ENCODE results near the gene RSPRY1. TPM values are rescaled to one million over a fixed set of nuclear protein-coding genes. Genes with fewer than 3 reads are reported as not detected.
A peak's percentile ranks its signal among the peaks of the same experiment; 100 is the strongest.

RSPRY1 gene
- total and polyA plus RNA-seq, 2 of the 4 experiments (the other 2 are of a cell fraction), result 25.2 to 62.2 TPM

GRCh38 chr16:57279780-57280638, 93.9 kb downstream of the RSPRY1 start:
- TF ChIP-seq USF2 (IDR thresholded peaks at IDR 0.05; ENCODE audit: low read depth, low read length) (no peak), CTCF (conservative IDR thresholded peaks at IDR 0.05; ENCODE audit: low read depth, low read length) (no peak), SMC3 (IDR thresholded peaks at IDR 0.05; ENCODE audit: low read depth, low read length) (no peak), CHD1 (IDR thresholded peaks at IDR 0.05; ENCODE audit: low read depth, low read length) (no peak), ELK1 (IDR thresholded peaks at IDR 0.05; ENCODE audit: borderline replicate concordance, low read depth, low read length) (no peak), BHLHE40 (IDR thresholded peaks at IDR 0.05; ENCODE audit: low read depth, low read length) (no peak), MAFK (IDR thresholded peaks at IDR 0.05; ENCODE audit: low read depth, low read length) (no peak), POLR2A (IDR thresholded peaks at IDR 0.05; ENCODE audit: low read depth, low read length) (no peak), FOS (IDR thresholded peaks at IDR 0.05; ENCODE audit: low read depth, low read length) (no peak), MXI1 (IDR thresholded peaks at IDR 0.05; ENCODE audit: borderline replicate concordance, low read depth, low read length) (no peak), RAD21 (IDR thresholded peaks at IDR 0.05; ENCODE audit: low read length) (no peak)
- DNase-seq (no peak), ATAC-seq (ENCODE audit: low read depth) (no peak)
- H4K5ac ChIP-seq (ENCODE audit: low read depth, low read length), result no peak overlapping the region
- H4K8ac ChIP-seq (ENCODE audit: low read depth in 2 of 2, low read length in 2 of 2), result no peak overlapping the region
- no peaks in the 10 kb centered on the region for H3K79me1 ChIP-seq (ENCODE audit: low read depth in 1 of 2, low read length in 2 of 2)
- no peak overlapping the region for H3K4me3 ChIP-seq (ENCODE audit: insufficient read depth, low read depth, low read length)
- no peak overlapping the region for H3K4ac ChIP-seq (ENCODE audit: low read depth, low read length)
- H2AFZ ChIP-seq (replicated peaks; ENCODE audit: low read length, poor library complexity), result no peak overlapping the region
- no TSS peak for BruUV-seq (replicated peaks)
- in situ Hi-C loops (cut with MboI; ENCODE audit: low sequenced_read_pairs), result no loop called here
- H3K9me1 ChIP-seq (ENCODE audit: insufficient read depth, low read length), result no peaks in the 10 kb centered on the region
- ChIA-PET CTCF (no interaction called here), POLR2A (ENCODE audit: unreplicated experiment) (no interaction called here)
- intact Hi-C loops (cut with micrococcal nuclease), result no loop called here
- no peak overlapping the region for H3K9ac ChIP-seq (ENCODE audit: low read depth, low read length)
- H2AK5ac ChIP-seq (ENCODE audit: low read depth, low read length), result no peak overlapping the region
- H3K9me3 ChIP-seq (ENCODE audit: control insufficient read depth, insufficient read depth, low read length), result no peaks in the 10 kb centered on the region
- no peak overlapping the region for H3K56ac ChIP-seq (ENCODE audit: extremely low read depth, insufficient read depth, low read length)
- H2BK5ac ChIP-seq (ENCODE audit: low read depth, low read length, poor library complexity, severe bottlenecking), result no peak overlapping the region
- dilution Hi-C loops (cut with HindIII; ENCODE audit: low sequenced_read_pairs, unreplicated experiment), result no loop called here
- H2BK120ac ChIP-seq (ENCODE audit: low read depth, low read length), result no peak overlapping the region
- H3K27ac ChIP-seq (ENCODE audit: insufficient read depth, low read length), result no peak overlapping the region
- no peak overlapping the region for H3K4me2 ChIP-seq (ENCODE audit: low read depth, low read length)
- no peak overlapping the region for H2BK20ac ChIP-seq (ENCODE audit: low read depth, low read length)
- H2BK15ac ChIP-seq (ENCODE audit: low read depth, low read length), result no peak overlapping the region
- H3K23ac ChIP-seq (ENCODE audit: low read depth, low read length), result no peak overlapping the region
- peaks cover 55% of the 10 kb centered on the region for H3K27me3 ChIP-seq (ENCODE audit: control insufficient read depth, insufficient read depth, low read length)
- H3K36me3 ChIP-seq (ENCODE audit: control insufficient read depth, insufficient read depth, low read length), result no peaks in the 10 kb centered on the region
- no peak overlapping the region for H3K14ac ChIP-seq (replicated peaks; ENCODE audit: low read depth, low read length)
- peaks cover 3% of the 10 kb centered on the region; the same call in 1 of the 2 replicates for H4K20me1 ChIP-seq (ENCODE audit: insufficient read depth, low read length)
- H3K4me1 ChIP-seq (ENCODE audit: control insufficient read depth, insufficient read depth, low read length), result no peaks in the 10 kb centered on the region
- H3K18ac ChIP-seq (ENCODE audit: low read depth, low read length), result no peak overlapping the region
- WGBS, 2 experiments (ENCODE audit: extremely low coverage in 2 of 2, insufficient read length in 1 of 2), result 40% methylated on average over 1 of the region's 7 CpGs; no CpG with 5 or more reads in 1 of the 2 experiments
- H2AK9ac ChIP-seq (replicated peaks; ENCODE audit: low read depth, low read length, poor library complexity), result peak overlapping the region; percentile 61
- H4K91ac ChIP-seq (ENCODE audit: insufficient read depth, low read depth, low read length), result no peak overlapping the region
